Dedifferentiated amniotic fluid mesenchymal stem cell (primary cell): ENCODE data around the gene PRAMEF14.
"Not testable (repeated sequence)": the region's sequence is repeated elsewhere in the genome, so short reads cannot be mapped to it uniquely, and the experiment has no call there.

Source experiments
- DNase-seq: peaks from one replicate; pipeline ENCODE4 v3.0.0-alpha.2; 2016; ENCODE audit errors: extremely low spot score

The PRAMEF14 gene

GRCh38 chr1:13347034-13347433, at the start of gene PRAMEF14:
PRAMEF14 (minus strand) TSS chr1:13347134; CDS start chr1:13345314, 1,820 bp downstream.
- DNase-seq: not testable (repeated sequence)

DNA sequence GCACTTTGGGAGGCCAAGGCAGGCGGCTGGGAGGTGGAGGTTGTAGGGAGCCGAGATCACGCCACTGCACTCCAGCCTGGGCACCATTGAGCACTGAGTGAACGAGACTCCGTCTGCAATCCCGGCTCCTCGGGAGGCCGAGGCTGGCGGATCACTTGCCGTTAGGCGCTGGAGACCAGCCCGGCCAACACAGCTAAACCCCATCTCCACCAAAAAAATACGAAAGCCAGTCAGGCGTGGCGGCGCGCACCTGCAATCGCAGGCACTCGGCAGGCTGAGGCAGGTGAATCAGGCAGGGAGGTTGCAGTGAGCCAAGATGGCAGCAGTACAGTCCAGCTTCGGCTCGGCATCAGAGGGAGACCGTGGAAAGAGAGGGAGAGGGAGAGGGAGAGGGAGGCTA, 48.4 kb upstream of the PRAMEF14 start:
- not testable (repeated sequence) for DNase-seq

GRCh38 chr1:13394761-13395160, 47.8 kb upstream of the PRAMEF14 start:
- not testable (repeated sequence) for DNase-seq

DNA sequence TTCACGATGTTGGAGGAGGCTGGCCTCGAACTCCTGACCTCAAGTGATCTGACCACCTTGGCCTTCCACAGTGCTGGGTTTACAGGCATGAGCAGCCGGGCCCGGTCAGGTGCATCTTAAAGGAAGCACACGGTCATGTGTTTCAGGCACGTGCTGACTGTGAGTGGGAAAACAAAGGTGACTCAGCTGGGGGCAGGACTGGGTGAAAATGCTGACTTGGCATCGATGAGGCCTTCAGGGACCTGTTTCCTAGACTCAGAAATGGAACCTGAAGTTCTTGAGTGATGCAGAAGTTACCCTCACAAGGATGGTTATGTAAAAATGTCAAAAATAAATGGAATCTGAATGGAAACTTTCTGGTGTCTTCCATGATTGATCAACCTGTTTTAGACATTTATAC, 46.1 kb upstream of the PRAMEF14 start:
- DNase-seq: not testable (repeated sequence)

GRCh38 chr1:13389332-13389731, 42.4 kb upstream of the PRAMEF14 start, which contains the start of gene PRAMEF17:
PRAMEF17 (plus strand) TSS chr1:13389632; CDS start chr1:13389658, 26 bp downstream.
- not testable (repeated sequence) for DNase-seq

DNA sequence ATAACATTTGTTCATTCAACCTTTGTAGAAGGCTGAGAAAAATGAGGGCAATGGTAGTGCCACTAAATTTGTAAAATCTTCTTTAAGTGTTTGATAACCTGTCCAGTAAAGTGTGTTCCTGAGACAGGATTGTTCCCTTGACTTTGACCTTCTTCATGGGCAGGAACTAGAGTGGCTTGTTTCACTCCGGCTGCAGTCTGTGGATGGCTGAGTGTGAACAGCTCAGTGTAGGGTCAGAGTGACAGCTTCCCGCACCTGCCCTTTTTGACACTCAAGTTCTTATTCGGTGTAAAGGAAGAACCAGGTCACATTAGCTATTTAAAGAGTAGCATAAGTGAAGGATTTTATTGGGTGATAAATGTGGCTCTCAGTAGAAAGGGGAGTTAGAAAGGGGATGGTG, 33.4 kb upstream of the PRAMEF14 start:
- DNase-seq: not testable (repeated sequence)

DNA sequence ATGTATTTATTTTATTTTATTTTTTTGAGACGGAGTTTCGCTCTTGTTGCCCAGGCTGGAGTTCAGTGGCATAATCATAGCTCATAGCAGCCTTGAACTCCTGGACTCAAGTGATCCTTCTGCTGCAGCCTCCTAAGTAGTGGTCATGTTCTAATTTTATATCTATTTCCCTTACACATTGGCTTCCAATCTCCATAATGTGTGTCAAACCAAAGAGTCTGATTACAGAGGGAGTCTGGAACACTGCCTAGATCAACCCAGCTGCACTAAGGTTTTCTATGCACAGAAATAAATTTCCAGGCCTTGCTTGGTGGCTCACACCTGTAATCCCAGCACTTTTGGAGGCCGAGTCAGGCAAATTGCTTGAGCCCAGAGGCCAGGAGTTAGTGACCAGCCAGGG, 32.0 kb upstream of the PRAMEF14 start:
- not testable (repeated sequence) for DNase-seq

DNA sequence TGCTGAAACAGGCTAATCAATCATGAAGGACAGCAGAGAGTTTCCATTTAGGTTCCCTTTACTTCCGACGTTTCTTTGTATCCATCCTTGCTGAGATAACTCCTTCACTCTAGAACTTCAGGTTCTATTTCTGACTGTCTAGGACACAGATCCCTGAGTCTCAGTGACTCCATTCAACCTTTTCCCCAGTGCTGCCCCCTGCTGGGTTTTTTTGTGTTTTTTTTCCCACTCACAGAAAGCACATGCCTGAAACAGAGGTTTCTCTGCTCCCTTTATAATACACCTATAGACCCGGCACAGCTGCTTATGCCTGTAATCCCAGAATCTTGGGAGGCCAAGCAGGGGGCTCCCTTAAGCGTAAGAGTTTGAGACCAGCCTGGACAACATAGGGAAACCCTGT, 21.6 kb upstream of the PRAMEF14 start:
- DNase-seq: not testable (repeated sequence)

- not testable (repeated sequence) for DNase-seq
Measured at GRCh38 chr1:13366536-13366935, 19.6 kb upstream of the PRAMEF14 start.

DNA sequence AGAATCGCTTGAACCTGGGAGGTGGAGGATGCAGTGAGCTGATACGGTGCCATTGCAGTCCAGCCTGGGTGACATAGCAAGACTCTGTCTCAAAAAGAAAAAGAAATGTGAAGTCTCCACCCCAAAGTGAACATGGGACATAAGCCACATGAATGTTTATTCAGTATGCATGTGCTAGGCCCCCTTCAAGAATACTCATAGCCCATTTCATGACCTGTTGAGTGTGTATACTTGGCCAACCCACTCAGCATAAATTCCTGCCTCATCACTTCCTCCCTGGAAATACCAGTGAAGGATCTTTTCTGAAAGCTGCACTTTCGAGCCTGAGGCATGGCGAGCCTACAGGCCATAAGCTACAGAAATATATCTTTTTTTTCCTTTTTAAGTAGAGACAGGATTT, 18.0 kb upstream of the PRAMEF14 start:
- DNase-seq: not testable (repeated sequence)

DNA sequence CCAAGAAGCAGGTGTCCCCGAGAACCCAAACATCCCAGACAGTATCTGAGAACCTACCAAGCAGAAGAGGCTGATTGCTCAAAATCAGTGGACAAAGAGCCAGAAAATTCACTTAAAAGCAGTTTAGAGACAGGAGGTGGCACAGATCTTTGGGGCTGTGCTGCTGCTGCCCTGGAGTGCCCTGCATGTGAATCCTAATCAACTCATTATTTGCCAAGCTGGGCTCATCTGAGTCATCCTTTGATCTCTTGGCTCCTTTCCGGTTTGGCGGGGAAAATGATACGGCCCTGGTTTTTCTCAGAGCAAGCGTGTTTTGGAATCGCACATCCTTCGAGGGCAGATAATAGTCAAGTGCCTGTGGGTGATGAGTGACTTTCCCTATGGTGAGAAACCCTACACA, 15.4 kb upstream of the PRAMEF14 start:
- not testable (repeated sequence) for DNase-seq

DNA sequence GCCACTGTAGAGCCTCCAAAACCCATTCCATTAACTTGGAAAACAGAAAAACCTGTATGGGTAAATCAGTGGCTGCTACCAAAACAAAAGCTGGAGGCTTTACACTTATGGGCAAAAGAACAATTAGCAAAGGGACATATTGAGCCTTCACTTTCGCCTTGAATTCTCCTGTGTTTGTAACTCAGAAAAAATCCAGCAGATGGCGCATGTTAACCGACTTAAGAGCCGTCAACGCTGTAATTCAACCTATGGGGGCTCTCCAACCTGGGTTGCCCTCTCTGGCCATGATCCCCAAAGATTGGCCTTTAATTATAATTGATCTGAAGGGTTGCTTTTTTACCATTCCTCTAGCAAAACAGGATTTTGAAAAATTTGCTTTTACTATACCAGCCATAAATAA, 9.8 kb upstream of the PRAMEF14 start:
- DNase-seq: peak; percentile 54

DNA sequence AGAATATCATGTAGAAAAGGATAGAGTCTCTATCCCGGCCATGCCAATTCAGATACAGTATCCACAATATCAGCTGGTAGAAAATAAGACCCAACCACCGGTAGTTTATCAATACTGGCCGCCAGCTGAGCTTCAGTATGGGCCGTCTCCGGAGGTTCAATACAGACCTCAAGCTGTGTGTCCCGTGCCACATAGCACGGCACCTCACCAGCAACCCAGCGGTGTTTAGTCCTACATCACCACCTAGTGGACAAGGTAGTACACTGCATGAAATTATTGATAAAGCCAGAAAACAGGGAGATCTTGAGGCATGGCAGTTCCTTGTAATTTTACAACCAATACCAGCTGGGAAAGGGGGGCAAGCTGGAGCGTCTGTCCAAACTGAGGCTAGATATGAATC, 7.5 kb upstream of the PRAMEF14 start:
- not testable (repeated sequence) for DNase-seq

GRCh38 chr1:13353476-13353875, 6.5 kb upstream of the PRAMEF14 start:
- not testable (repeated sequence) for DNase-seq

GRCh38 chr1:13342496-13342895, 4.4 kb downstream of the PRAMEF14 start:
- not testable (repeated sequence) for DNase-seq

GRCh38 chr1:13315281-13315680, 31.7 kb downstream of the PRAMEF14 start, which contains the start of gene PRAMEF15:
PRAMEF15 (plus strand) TSS chr1:13315581; CDS start chr1:13318408, 2,827 bp downstream.
- DNase-seq: not testable (repeated sequence)

DNA sequence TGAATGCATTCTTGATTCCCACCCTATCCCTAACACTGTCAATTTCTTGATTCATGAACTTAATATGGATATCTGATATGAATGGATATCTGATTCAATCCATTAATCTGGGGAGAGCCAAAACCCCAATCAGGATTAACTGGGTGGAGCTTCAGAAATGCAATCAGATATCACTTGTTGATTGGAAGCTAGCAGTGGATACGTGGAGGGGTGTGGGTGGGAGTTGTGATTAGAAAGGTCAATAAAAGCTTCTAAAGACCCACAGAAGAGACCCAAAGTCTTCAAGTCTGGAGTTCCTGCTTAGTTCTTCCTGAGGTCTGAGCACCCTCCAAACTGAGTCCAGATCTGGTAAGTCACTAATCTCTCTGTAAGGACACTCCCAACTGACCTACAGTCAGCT, 43.7 kb downstream of the PRAMEF14 start, which contains the start of gene PRAMEF33:
Gene PRAMEF33, plus strand, starts transcription at position 301 of the 400 bp plus-strand sequence. CDS start 2,416 bp downstream, outside the sequence.
- DNase-seq: not testable (repeated sequence)

- not testable (repeated sequence) for DNase-seq
Measured at GRCh38 chr1:13302197-13302596, 44.7 kb downstream of the PRAMEF14 start.

DNA sequence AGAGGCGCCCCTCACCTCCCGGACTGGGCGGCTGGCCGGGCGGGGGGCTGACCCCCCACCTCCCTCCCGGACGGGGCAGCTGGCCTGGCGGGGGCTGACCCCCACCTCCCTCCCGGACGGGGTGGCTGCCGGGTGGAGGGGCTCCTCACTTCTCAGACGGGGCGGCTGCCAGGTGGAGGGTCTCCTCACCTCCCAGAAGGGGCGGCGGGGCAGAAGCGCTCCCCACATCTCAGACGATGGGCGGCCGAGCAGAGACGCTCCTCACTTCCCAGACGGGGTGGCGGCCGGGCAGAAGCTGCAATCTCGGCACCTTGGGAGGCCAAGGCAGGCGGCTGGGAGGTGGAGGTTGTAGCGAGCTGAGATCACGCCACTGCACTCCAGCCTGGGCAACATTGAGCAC, 48.2 kb downstream of the PRAMEF14 start:
- DNase-seq: not testable (repeated sequence)

GRCh38 chr1:13297216-13297931, 49.6 kb downstream of the PRAMEF14 start:
- DNase-seq: not testable (repeated sequence)
